Measurements from ENCODE around the gene CPNE2.

The CPNE2 gene

GRCh38 chr16:57127836-57128235 lies 35.5 kb downstream of the CPNE2 start:
- no peak overlapping the region for H3K4me3 ChIP-seq (ENCODE audit: control insufficient read depth, low read depth, low read length)
- no peak for TF ChIP-seq CTCF (IDR thresholded peaks at IDR 0.05; ENCODE audit: control insufficient read depth, insufficient read depth, low read depth, low read length, missing control alignments)

GRCh38 chr16:57128771-57129389 lies 36.5 kb downstream of the CPNE2 start:
- DNase-seq (ENCODE audit: low read depth): no peak
- TF ChIP-seq CTCF (IDR thresholded peaks at IDR 0.05; ENCODE audit: control insufficient read depth, insufficient read depth, low read depth, low read length, missing control alignments): no peak
- no peak overlapping the region for H3K4me3 ChIP-seq (ENCODE audit: control insufficient read depth, low read depth, low read length)

More at GRCh38 chr16:57127836-57128235, 35.5 kb downstream of the CPNE2 start:
- DNase-seq (ENCODE audit: low read depth): no peak

- H3K4me3 ChIP-seq (ENCODE audit: control insufficient read depth, low read depth, low read length): no peak overlapping the region
- DNase-seq (ENCODE audit: low read depth): no peak
- TF ChIP-seq CTCF (IDR thresholded peaks at IDR 0.05; ENCODE audit: control insufficient read depth, insufficient read depth, low read depth, low read length, missing control alignments): no peak
Measured at GRCh38 chr16:57130950-57131321, 38.6 kb downstream of the CPNE2 start.

- no peak for TF ChIP-seq CTCF (IDR thresholded peaks at IDR 0.05; ENCODE audit: control insufficient read depth, insufficient read depth, low read depth, low read length, missing control alignments)
- DNase-seq (ENCODE audit: low read depth): no peak
- H3K4me3 ChIP-seq (ENCODE audit: control insufficient read depth, low read depth, low read length): no peak overlapping the region
Measured at GRCh38 chr16:57131351-57131970, 39.1 kb downstream of the CPNE2 start.

GRCh38 chr16:57132470-57132869 lies 40.1 kb downstream of the CPNE2 start:
- no peak for DNase-seq (ENCODE audit: low read depth)
- no peak for TF ChIP-seq CTCF (IDR thresholded peaks at IDR 0.05; ENCODE audit: control insufficient read depth, insufficient read depth, low read depth, low read length, missing control alignments)
- no peak overlapping the region for H3K4me3 ChIP-seq (ENCODE audit: control insufficient read depth, low read depth, low read length)

- DNase-seq (ENCODE audit: low read depth): no peak
- TF ChIP-seq CTCF (IDR thresholded peaks at IDR 0.05; ENCODE audit: control insufficient read depth, insufficient read depth, low read depth, low read length, missing control alignments): no peak
- no peak overlapping the region for H3K4me3 ChIP-seq (ENCODE audit: control insufficient read depth, low read depth, low read length)
Measured at GRCh38 chr16:57133031-57133430, 40.6 kb downstream of the CPNE2 start.

Measured in AG09309 (cell line).